Loucy (cell line): ENCODE results near the gene MCAM.

Experiments used
- H2AFZ ChIP-seq: fragments of 200-600 bp; sonication (generic); 2 replicates; pipeline ENCODE4 v1.6.0; 2016; ENCODE audit warnings: antibody characterized with exemption, mild to moderate bottlenecking, low read length, moderate library complexity
- H3F3A ChIP-seq: fragments of 200-600 bp; 2 replicates; pipeline ENCODE4 v1.6.0; 2016; ENCODE audit warnings: antibody characterized with exemption, low read depth, mild to moderate bottlenecking
- H3K27me3 ChIP-seq: fragments of 200-600 bp; sonication (generic); 2 replicates; pipeline ENCODE4 v1.6.1; 2014; ENCODE audit warnings: low read length, mild to moderate bottlenecking; ENCODE audit not compliant: insufficient read depth, poor library complexity, severe bottlenecking
- H3K36me3 ChIP-seq: fragments of 200-600 bp; sonication (generic); 2 replicates; pipeline ENCODE4 v1.6.1; 2016; ENCODE audit warnings: low read length; ENCODE audit not compliant: insufficient read depth
- H3K4me1 ChIP-seq: fragments of 200-600 bp; sonication (generic); 2 replicates; pipeline ENCODE4 v1.5.1; 2014; ENCODE audit warnings: low read length, mild to moderate bottlenecking; ENCODE audit not compliant: insufficient read depth, poor library complexity, severe bottlenecking
- H3K4me2 ChIP-seq: fragments of 200-600 bp; sonication (generic); 2 replicates; pipeline ENCODE4 v1.6.0; 2014; ENCODE audit warnings: antibody characterized with exemption, low read length, low read depth, mild to moderate bottlenecking; ENCODE audit not compliant: poor library complexity, severe bottlenecking
- H3K4me3 ChIP-seq: fragments of 200-600 bp; sonication (generic); 2 replicates; pipeline ENCODE4 v1.5.1; 2014; ENCODE audit warnings: low read length, mild to moderate bottlenecking, mixed read lengths; ENCODE audit not compliant: poor library complexity, severe bottlenecking
- H3K79me2 ChIP-seq: fragments of 200-600 bp; sonication (generic); 2 replicates; pipeline ENCODE4 v1.6.1; 2014; ENCODE audit warnings: low read length; ENCODE audit not compliant: insufficient read depth
- H3K9ac ChIP-seq: fragments of 200-600 bp; sonication (generic); 2 replicates; pipeline ENCODE4 v1.6.0; 2014; ENCODE audit warnings: mild to moderate bottlenecking, low read depth, low read length, moderate library complexity; ENCODE audit not compliant: poor library complexity, severe bottlenecking
- H3K9me2 ChIP-seq: fragments of 200-600 bp; sonication (generic); replicated peaks from 2 replicates; pipeline ENCODE4 v1.6.1; 2016; ENCODE audit warnings: low read depth, low read length, mixed read lengths
- H3K9me3 ChIP-seq: fragments of 200-600 bp; sonication (generic); 2 replicates; pipeline ENCODE4 v1.6.1; 2014; ENCODE audit warnings: mild to moderate bottlenecking, antibody characterized with exemption, low read length, low read depth; ENCODE audit not compliant: insufficient read depth
- H4K20me1 ChIP-seq: fragments of 200-600 bp; sonication (generic); 2 replicates; pipeline ENCODE4 v1.6.0; 2014; ENCODE audit warnings: antibody characterized with exemption, low read length, mild to moderate bottlenecking; ENCODE audit not compliant: insufficient read depth, poor library complexity, severe bottlenecking
- CTCF ChIP-seq: fragments of 200-600 bp; sonication (generic); conservative IDR thresholded peaks from 2 replicates; pipeline ENCODE4 v1.5.1; 2014; ENCODE audit warnings: mild to moderate bottlenecking, antibody characterized with exemption, low read length
- EZH2phosphoT487 ChIP-seq: fragments of 200-600 bp; IDR thresholded peaks from 2 replicates; pipeline ENCODE4 v1.6.1; 2018; ENCODE audit warnings: antibody characterized with exemption, mild to moderate bottlenecking, moderate library complexity, borderline replicate concordance

MCAM gene

GRCh38 chr11:119267645-119268044 is 49.3 kb downstream of the MCAM start:
- no peaks in the 10 kb centered on the region for H3K27me3 ChIP-seq
- H3K9me2 ChIP-seq: no peaks in the 10 kb centered on the region
- H4K20me1 ChIP-seq: peaks cover 6% of the 10 kb centered on the region
- peaks cover 47% of the 10 kb centered on the region for H3K79me2 ChIP-seq
- no peak overlapping the region for H3K4me2 ChIP-seq
- TF ChIP-seq CTCF (no peak), EZH2phosphoT487 (no peak)
- no peak overlapping the region for H2AFZ ChIP-seq
- 0 out of 2 replicates have a peak, but pooled peaks cover 4% of the 10 kb centered on the region for H3F3A ChIP-seq
- H3K9me3 ChIP-seq: no peaks in the 10 kb centered on the region
- H3K4me3 ChIP-seq: no peak overlapping the region
- H3K9ac ChIP-seq: no peak overlapping the region
- peaks cover 31% of the 10 kb centered on the region for H3K4me1 ChIP-seq
- H3K36me3 ChIP-seq: peaks cover 7% of the 10 kb centered on the region; the same call in 1 of the 2 replicates

GRCh38 chr11:119266517-119267255 is 50.2 kb downstream of the MCAM start:
- H3K36me3 ChIP-seq: no peaks in the 10 kb centered on the region
- TF ChIP-seq CTCF: no peak
- TF ChIP-seq EZH2phosphoT487: no peak
- H2AFZ ChIP-seq: no peak overlapping the region
- H3F3A ChIP-seq: 0 out of 2 replicates have a peak, but pooled peaks cover 4% of the 10 kb centered on the region
- H3K79me2 ChIP-seq: peaks cover 54% of the 10 kb centered on the region
- peaks cover 39% of the 10 kb centered on the region for H3K4me1 ChIP-seq
- H3K9me2 ChIP-seq: no peaks in the 10 kb centered on the region
- H3K27me3 ChIP-seq: no peaks in the 10 kb centered on the region
- no peak overlapping the region for H3K4me3 ChIP-seq
- H3K9me3 ChIP-seq: no peaks in the 10 kb centered on the region
- peak overlapping the region; percentile 21 for H3K4me2 ChIP-seq
- H3K9ac ChIP-seq: no peak overlapping the region
- H4K20me1 ChIP-seq: peaks cover 6% of the 10 kb centered on the region

GRCh38 chr11:119266063-119266462 is 50.9 kb downstream of the MCAM start:
- Histone ChIP-seq H3K36me3 (no peaks in the 10 kb centered on the region), H3K27me3 (no peaks in the 10 kb centered on the region), H3K9me2 (no peaks in the 10 kb centered on the region), H3K4me1 (peaks cover 43% of the 10 kb centered on the region), H3F3A (0 out of 2 replicates have a peak, but pooled peaks cover 4% of the 10 kb centered on the region), H3K9ac (no peak overlapping the region), H3K4me2 (peak overlapping the region; percentile 21), H3K4me3 (no peak overlapping the region), H2AFZ (no peak overlapping the region), H3K9me3 (no peaks in the 10 kb centered on the region), H3K79me2 (peaks cover 58% of the 10 kb centered on the region), H4K20me1 (peaks cover under 1% of the 10 kb centered on the region)
- no peak for TF ChIP-seq CTCF
- no peak for TF ChIP-seq EZH2phosphoT487
